Measurements from ENCODE around the gene GPC6. TPM values are rescaled to one million over a fixed set of nuclear protein-coding genes. Genes with fewer than 3 reads are reported as not detected.

The GPC6 gene
- total RNA-seq, 1 donor from 2014 or later: 42.9 TPM

DNA sequence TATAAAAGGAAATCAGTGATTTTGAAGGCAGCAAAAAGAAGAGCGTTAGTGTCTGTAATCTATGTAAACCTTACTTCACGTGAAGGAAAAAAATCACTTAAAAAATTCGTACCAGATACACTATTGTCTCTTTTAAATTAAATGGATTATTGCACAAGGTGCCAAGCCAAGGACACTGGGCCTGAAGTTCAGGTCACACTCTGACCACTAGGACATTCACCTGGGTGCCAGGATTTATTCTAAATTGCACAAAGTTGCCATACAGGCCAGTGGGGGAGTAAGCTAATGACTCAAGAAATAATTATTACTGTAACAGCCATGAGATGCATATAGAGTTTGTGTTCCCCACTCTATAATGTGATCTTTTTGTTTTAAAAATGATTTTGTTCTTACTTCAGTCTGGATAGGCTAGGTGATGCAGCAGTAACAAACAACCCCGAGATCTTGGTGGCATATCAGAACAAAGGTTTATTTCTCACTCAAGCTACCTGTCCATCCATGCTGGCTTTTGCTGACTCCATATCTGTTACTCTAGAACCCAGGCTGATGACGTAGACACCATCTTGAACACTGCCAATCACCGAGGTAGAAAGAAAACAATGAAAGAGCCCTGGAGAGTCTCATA is 1000.8 kb downstream of the GPC6 start:
- no peaks in the 10 kb centered on the region for H3K4me1 ChIP-seq
- H4K20me1 ChIP-seq (ENCODE audit: low read depth): no peaks in the 10 kb centered on the region
- H3K79me2 ChIP-seq (ENCODE audit: low read depth): no peaks in the 10 kb centered on the region
- Mint-ChIP-seq H3K27me3 (ENCODE audit: insufficient read depth, low read depth) (no peaks in the 10 kb centered on the region), H3K4me1 (peaks cover 2% of the 10 kb centered on the region), H3K4me3 (no peak overlapping the region), H3K27ac (no peak overlapping the region), H3K9me3 (no peaks in the 10 kb centered on the region), H3K36me3 (peaks cover 1% of the 10 kb centered on the region)
- H3K36me3 ChIP-seq: no peaks in the 10 kb centered on the region
- H3K4me3 ChIP-seq: no peak overlapping the region
- TF ChIP-seq EZH2 (IDR thresholded peaks at IDR 0.05): no peak
- no peak for TF ChIP-seq EZH2phosphoT487 (IDR thresholded peaks at IDR 0.05)
- TF ChIP-seq, protein P1, sequence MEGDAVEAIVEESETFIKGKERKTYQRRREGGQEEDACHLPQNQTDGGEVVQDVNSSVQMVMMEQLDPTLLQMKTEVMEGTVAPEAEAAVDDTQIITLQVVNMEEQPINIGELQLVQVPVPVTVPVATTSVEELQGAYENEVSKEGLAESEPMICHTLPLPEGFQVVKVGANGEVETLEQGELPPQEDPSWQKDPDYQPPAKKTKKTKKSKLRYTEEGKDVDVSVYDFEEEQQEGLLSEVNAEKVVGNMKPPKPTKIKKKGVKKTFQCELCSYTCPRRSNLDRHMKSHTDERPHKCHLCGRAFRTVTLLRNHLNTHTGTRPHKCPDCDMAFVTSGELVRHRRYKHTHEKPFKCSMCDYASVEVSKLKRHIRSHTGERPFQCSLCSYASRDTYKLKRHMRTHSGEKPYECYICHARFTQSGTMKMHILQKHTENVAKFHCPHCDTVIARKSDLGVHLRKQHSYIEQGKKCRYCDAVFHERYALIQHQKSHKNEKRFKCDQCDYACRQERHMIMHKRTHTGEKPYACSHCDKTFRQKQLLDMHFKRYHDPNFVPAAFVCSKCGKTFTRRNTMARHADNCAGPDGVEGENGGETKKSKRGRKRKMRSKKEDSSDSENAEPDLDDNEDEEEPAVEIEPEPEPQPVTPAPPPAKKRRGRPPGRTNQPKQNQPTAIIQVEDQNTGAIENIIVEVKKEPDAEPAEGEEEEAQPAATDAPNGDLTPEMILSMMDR (IDR thresholded peaks at IDR 0.05): no peak
- H3K27ac ChIP-seq: no peak overlapping the region
- DNase-seq (ENCODE audit: low spot score): no peak
- H3K9ac ChIP-seq: no peak overlapping the region
- no peaks in the 10 kb centered on the region for H3K27me3 ChIP-seq
- H3K9me3 ChIP-seq (ENCODE audit: low read depth): no peaks in the 10 kb centered on the region
- H2AFZ ChIP-seq (replicated peaks): no peak overlapping the region
- H3F3A ChIP-seq (ENCODE audit: low read depth): no peaks in the 10 kb centered on the region
- H3K4me2 ChIP-seq: no peak overlapping the region

DNA sequence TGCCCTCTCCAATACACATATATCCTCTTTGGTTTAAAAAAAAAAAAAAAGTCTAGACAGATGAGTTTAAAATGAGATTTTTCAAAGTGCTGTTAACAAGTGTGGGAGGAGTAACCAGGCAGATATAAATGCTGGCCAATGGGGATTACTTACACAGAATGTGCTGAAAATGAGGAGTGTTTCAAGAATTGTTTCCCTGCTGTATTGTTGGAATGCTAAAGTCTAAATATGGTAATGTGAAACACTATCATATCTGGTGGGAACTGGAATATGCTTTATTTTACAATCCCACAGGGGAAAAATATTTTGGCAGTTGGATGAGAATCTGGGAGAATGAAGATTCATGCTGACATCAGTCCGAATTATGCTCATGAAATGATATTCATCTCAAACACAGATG is 1002.2 kb downstream of the GPC6 start:
- no peaks in the 10 kb centered on the region for H3K9me3 ChIP-seq (ENCODE audit: low read depth)
- Mint-ChIP-seq H3K9me3 (no peaks in the 10 kb centered on the region), H3K27me3 (ENCODE audit: insufficient read depth, low read depth) (no peaks in the 10 kb centered on the region), H3K4me1 (peaks cover 6% of the 10 kb centered on the region), H3K4me3 (no peak overlapping the region), H3K27ac (no peak overlapping the region), H3K36me3 (peaks cover 1% of the 10 kb centered on the region)
- H3K4me3 ChIP-seq: no peak overlapping the region
- H3K27me3 ChIP-seq: no peaks in the 10 kb centered on the region
- H3K9ac ChIP-seq: no peak overlapping the region
- H3F3A ChIP-seq (ENCODE audit: low read depth): no peaks in the 10 kb centered on the region
- no peak overlapping the region for H2AFZ ChIP-seq (replicated peaks)
- no peaks in the 10 kb centered on the region for H3K36me3 ChIP-seq
- H3K27ac ChIP-seq: no peak overlapping the region
- H4K20me1 ChIP-seq (ENCODE audit: low read depth): no peaks in the 10 kb centered on the region
- H3K4me2 ChIP-seq: no peak overlapping the region
- no peaks in the 10 kb centered on the region for H3K4me1 ChIP-seq
- no peak for DNase-seq (ENCODE audit: low spot score)
- TF ChIP-seq, protein P1 (IDR thresholded peaks at IDR 0.05): no peak
- TF ChIP-seq EZH2phosphoT487 (IDR thresholded peaks at IDR 0.05) (no peak), EZH2 (IDR thresholded peaks at IDR 0.05) (no peak)
- H3K79me2 ChIP-seq (ENCODE audit: low read depth): no peaks in the 10 kb centered on the region

DNA sequence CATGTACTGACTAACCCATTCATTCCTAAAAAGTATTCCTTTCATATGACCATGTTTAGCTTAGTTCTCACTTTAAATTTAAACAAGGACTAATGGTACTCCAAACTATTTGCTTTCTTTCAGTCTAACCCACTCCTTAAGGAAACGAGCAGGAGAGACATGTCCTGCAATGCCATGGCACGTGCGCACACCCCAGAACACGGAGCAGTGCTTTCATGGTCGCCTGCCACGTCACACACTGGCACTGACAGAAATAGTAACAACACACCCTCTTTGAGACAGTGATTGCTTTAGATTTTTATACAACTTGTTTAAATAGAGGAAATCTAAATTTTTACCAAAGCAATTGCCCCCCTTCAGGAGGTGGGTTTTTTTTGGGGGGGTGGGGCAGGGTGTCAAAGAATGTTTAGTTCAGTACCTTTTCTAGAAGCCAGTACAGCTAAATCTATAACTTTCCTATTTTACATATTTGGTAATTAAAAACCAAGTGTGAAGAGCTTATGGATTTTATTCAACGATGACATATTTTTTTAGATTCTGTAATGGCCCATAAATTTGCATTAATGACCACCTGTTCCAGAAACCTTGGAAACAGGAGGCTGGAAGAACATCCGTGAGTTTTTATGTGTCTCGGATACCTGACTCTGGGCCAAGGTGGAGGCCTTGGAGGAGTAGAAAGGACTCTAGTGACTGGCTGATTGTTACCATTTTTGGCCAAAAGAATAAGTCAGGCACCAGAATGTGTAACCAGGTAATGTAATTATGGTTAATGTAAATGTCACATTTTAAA is 1005.7 kb downstream of the GPC6 start:
- no peak overlapping the region for H3K27ac ChIP-seq
- Mint-ChIP-seq H3K27me3 (ENCODE audit: insufficient read depth, low read depth) (no peaks in the 10 kb centered on the region), H3K27ac (no peak overlapping the region), H3K36me3 (no peaks in the 10 kb centered on the region), H3K4me1 (peaks cover 6% of the 10 kb centered on the region), H3K4me3 (no peak overlapping the region), H3K9me3 (no peaks in the 10 kb centered on the region)
- H3K4me3 ChIP-seq: no peak overlapping the region
- no peak overlapping the region for H2AFZ ChIP-seq (replicated peaks)
- no peaks in the 10 kb centered on the region for H3K4me1 ChIP-seq
- DNase-seq (ENCODE audit: low spot score): no peak
- H3K9me3 ChIP-seq (ENCODE audit: low read depth): no peaks in the 10 kb centered on the region
- no peak overlapping the region for H3K4me2 ChIP-seq
- TF ChIP-seq, protein P1 (IDR thresholded peaks at IDR 0.05): no peak
- TF ChIP-seq EZH2 (IDR thresholded peaks at IDR 0.05) (no peak), EZH2phosphoT487 (IDR thresholded peaks at IDR 0.05) (no peak)
- H3K9ac ChIP-seq: no peak overlapping the region
- no peaks in the 10 kb centered on the region for H4K20me1 ChIP-seq (ENCODE audit: low read depth)
- no peaks in the 10 kb centered on the region for H3K27me3 ChIP-seq
- no peaks in the 10 kb centered on the region for H3K36me3 ChIP-seq
- H3F3A ChIP-seq (ENCODE audit: low read depth): no peaks in the 10 kb centered on the region
- no peaks in the 10 kb centered on the region for H3K79me2 ChIP-seq (ENCODE audit: low read depth)

All from neural progenitor cell (in vitro differentiated cells).